BE2C (cell line): ENCODE measurements around the gene LETM1.

Experiments used
- DNase-seq: peaks from one replicate; pipeline ENCODE4 v3.0.0-alpha.2; 2020
- H3K27me3 ChIP-seq: fragments of 250-450 bp; sonication (Bioruptor Pico); 2 replicates; pipeline ENCODE4 v1.5.1; 2020; ENCODE audit warnings: mild to moderate bottlenecking
- H3K36me3 ChIP-seq: fragments of 250-450 bp; sonication (Bioruptor Pico); 2 replicates; pipeline ENCODE4 v1.5.1; 2020; ENCODE audit warnings: mild to moderate bottlenecking
- H3K4me1 ChIP-seq: fragments of 250-450 bp; sonication (Bioruptor Pico); 2 replicates; pipeline ENCODE4 v1.5.1; 2020
- H3K4me3 ChIP-seq: 2 replicates; pipeline ENCODE4 v1.5.1; 2011; ENCODE audit warnings: low read depth, low read length
- H3K9me3 ChIP-seq: fragments of 250-450 bp; sonication (Bioruptor Pico); 2 replicates; pipeline ENCODE4 v1.5.1; 2020
- CTCF ChIP-seq: IDR thresholded peaks from 2 replicates; pipeline ENCODE4 v1.5.1; 2012; ENCODE audit warnings: mild to moderate bottlenecking, low read depth, low read length

The LETM1 gene

GRCh38 chr4:1786544-1787362 is 69.2 kb downstream of the LETM1 start:
- Histone ChIP-seq H3K36me3 (no peaks in the 10 kb centered on the region), H3K27me3 (no peaks in the 10 kb centered on the region), H3K4me3 (no peak overlapping the region), H3K9me3 (no peaks in the 10 kb centered on the region), H3K4me1 (no peaks in the 10 kb centered on the region)
- no peak for TF ChIP-seq CTCF
- no peak for DNase-seq

- Histone ChIP-seq H3K4me1 (no peaks in the 10 kb centered on the region), H3K4me3 (no peak overlapping the region), H3K27me3 (no peaks in the 10 kb centered on the region), H3K9me3 (no peaks in the 10 kb centered on the region), H3K36me3 (no peaks in the 10 kb centered on the region)
- DNase-seq: no peak
- TF ChIP-seq CTCF: no peak
Measured at GRCh38 chr4:1785592-1785991, 70.4 kb downstream of the LETM1 start.

GRCh38 chr4:1784789-1785591 is 71.0 kb downstream of the LETM1 start:
- TF ChIP-seq CTCF: no peak
- Histone ChIP-seq H3K9me3 (no peaks in the 10 kb centered on the region), H3K4me1 (no peaks in the 10 kb centered on the region), H3K4me3 (no peak overlapping the region), H3K36me3 (no peaks in the 10 kb centered on the region), H3K27me3 (no peaks in the 10 kb centered on the region)
- no peak for DNase-seq

DNA sequence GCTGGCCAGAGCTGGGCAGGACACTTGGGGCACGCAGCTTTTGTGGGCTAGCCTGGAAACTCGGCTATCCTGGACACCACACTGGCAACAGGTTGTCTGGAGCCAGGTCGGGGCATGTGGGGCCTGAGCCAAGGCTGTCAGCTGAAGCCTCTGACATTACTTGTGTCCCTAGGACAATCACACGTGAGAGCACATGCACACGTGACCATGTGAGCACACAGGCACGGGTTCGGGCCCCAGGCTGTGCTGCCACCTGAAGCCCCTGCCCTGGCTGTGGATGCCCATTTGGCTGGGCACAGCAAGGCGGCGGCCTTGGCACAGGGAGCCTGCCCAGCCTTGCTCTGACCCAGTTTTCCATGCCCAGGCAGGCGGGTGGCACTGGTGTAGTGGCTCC is 71.6 kb downstream of the LETM1 start:
- H3K4me3 ChIP-seq: no peak overlapping the region
- no peak for TF ChIP-seq CTCF
- DNase-seq: no peak
- no peaks in the 10 kb centered on the region for H3K27me3 ChIP-seq
- no peaks in the 10 kb centered on the region for H3K9me3 ChIP-seq
- no peaks in the 10 kb centered on the region for H3K4me1 ChIP-seq
- no peaks in the 10 kb centered on the region for H3K36me3 ChIP-seq

DNA sequence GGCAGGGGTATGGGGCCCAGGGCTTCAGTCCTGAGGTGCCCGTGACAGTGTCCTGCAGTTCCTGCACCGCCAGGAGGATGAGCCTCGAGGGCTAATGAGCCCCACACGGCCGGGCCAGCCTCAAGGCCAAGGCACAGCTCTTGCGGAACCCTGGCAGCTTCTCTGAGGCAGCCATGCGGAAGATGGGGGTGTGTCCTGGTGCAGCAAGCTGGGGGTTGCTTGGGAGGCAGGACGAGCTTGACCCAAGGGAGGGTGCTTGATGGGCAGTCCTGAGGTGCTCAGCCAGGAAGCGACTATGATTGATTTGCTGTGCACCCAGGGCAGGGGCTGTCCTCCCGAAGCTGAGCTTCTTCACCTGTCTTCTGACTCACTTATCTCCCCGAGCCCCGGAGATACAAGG is 72.0 kb downstream of the LETM1 start:
- DNase-seq: no peak
- Histone ChIP-seq H3K27me3 (no peaks in the 10 kb centered on the region), H3K9me3 (no peaks in the 10 kb centered on the region), H3K4me3 (no peak overlapping the region), H3K4me1 (no peaks in the 10 kb centered on the region), H3K36me3 (no peaks in the 10 kb centered on the region)
- no peak for TF ChIP-seq CTCF

DNA sequence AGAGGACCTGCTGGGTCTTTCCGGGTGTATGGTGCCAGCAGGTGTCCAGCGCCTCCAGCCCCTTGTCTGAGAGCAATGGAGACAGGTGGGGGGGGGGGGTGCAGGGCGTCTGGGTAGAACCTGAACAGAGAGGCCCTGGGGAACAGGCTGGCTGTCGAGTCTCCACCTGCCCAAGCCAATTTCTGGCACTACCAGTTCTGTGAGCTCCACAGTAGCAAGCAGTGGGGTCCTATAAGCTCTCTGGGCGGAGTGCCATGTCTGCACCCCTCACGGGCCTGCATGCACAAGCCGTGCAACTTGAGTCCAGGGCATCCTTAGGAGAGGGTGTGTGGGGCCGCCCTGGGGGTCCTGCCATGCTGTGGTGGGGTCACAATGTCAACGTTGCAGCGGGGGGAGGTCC is 72.9 kb downstream of the LETM1 start:
- H3K9me3 ChIP-seq: no peaks in the 10 kb centered on the region
- no peaks in the 10 kb centered on the region for H3K4me1 ChIP-seq
- no peak overlapping the region for H3K4me3 ChIP-seq
- DNase-seq: no peak
- H3K36me3 ChIP-seq: no peaks in the 10 kb centered on the region
- TF ChIP-seq CTCF: no peak
- no peaks in the 10 kb centered on the region for H3K27me3 ChIP-seq
